Kidney epithelial cell (primary cell): ENCODE results near the gene CTNNA3. TPM values are rescaled to one million over a fixed set of nuclear protein-coding genes. Genes with fewer than 3 reads are reported as not detected.

Source experiments
- DNase-seq: peaks from one replicate; pipeline ENCODE4 v3.0.0-alpha.2; 2010; ENCODE audit warnings: low read depth
- H3K27me3 ChIP-seq: 2 replicates; pipeline ENCODE4 v1.6.0; 2011; ENCODE audit warnings: low read length; ENCODE audit not compliant: control insufficient read depth, insufficient read depth
- H3K36me3 ChIP-seq: 2 replicates; pipeline ENCODE4 v1.5.1; 2011; ENCODE audit warnings: low read length; ENCODE audit not compliant: control insufficient read depth, insufficient read depth
- H3K4me3 ChIP-seq: 2 replicates; pipeline ENCODE4 v1.5.1; 2011; ENCODE audit warnings: low read depth, mild to moderate bottlenecking, control low read depth, low read length
- CTCF ChIP-seq: IDR thresholded peaks from 2 replicates; pipeline ENCODE4 v1.5.1; 2011; ENCODE audit warnings: mild to moderate bottlenecking, moderate library complexity, low read length, control low read depth, inconsistent platforms; ENCODE audit not compliant: insufficient read depth, poor library complexity, severe bottlenecking
- total RNA-seq: library from RNA; depleted of rRNA; stranded (reverse); fragments of >200 nt; gene quantifications from 2 replicates; pipeline ENCODE4 v1.2.3, GENCODE V29; 2015

Gene CTNNA3
- total RNA-seq, 1 donor from 2014 or later: 0.79 TPM

DNA sequence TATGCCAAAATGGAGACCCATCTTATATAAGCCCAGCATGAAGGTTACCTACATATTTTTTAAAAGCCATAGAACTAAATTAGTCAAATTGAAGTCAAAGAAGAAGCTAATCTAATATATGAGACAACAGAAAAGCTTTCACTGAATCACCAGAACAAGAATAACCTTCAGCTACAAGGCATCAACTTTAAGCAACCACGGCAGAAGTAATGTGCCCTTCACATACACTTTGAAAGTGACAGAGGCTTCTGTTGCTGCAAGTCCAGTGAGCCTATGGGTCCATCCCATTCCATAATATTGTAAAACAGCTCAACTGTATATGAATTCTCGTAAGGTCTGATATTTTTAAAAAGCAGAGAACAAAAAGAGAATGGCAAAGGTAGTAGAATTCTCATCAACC, 36.5 kb downstream of the CTNNA3 start:
- Histone ChIP-seq H3K27me3 (no peaks in the 10 kb centered on the region), H3K36me3 (no peaks in the 10 kb centered on the region), H3K4me3 (no peak overlapping the region)
- TF ChIP-seq CTCF: no peak
- no peak for DNase-seq

DNA sequence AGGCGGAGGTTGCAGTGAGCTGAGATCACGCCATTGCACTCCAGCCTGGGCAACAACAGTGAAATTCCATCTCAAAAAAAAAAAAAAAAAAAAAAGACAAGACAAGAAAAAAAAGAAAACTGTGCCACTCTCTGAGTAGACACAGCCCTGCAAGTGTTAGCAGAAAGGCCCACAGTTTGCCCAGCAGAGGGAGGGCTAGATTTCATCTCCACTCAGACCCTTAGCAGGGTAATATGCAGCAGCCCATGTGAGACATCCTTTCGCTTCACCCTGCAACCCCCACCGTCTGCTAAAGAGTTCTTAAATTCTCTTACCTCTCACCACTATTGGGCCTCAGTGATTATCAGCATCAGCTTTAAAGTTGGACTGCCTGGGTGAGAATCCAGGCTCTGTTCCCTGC, 38.2 kb downstream of the CTNNA3 start:
- no peak for DNase-seq
- TF ChIP-seq CTCF: no peak
- H3K4me3 ChIP-seq: no peak overlapping the region
- H3K27me3 ChIP-seq: no peaks in the 10 kb centered on the region
- H3K36me3 ChIP-seq: no peaks in the 10 kb centered on the region

GRCh38 chr10:67650558-67650957, 45.4 kb downstream of the CTNNA3 start:
- no peak for DNase-seq
- no peak for TF ChIP-seq CTCF
- no peaks in the 10 kb centered on the region for H3K36me3 ChIP-seq
- H3K27me3 ChIP-seq: no peaks in the 10 kb centered on the region
- H3K4me3 ChIP-seq: no peak overlapping the region

DNA sequence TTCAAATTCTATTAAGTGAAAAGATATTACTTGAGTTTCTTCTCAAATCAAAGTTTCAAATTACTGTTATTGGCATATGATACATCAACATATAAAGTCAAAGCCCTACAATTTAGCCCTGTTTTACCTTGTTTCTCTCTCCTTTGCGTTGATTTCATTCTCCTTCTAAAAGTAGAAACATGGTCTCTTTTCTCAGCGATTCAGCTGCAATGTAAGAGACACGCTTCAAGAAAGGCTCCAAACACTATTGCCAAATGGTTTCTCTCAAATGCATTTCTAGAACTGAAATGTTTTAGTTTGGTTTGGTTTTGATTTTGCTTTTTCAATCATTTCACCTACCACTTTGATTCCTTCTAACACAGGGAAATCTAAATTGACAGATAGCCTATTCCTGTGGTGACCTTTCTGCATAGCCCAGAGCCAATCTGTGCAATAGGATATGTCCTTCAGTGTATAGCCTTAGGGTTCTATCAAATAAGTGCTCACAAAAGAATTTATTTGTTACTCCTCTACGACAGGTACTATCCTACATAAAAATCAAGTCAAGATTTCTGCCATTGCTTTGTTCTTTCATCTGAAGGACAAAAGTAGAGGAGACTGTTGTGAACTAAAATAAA, 47.3 kb downstream of the CTNNA3 start:
- DNase-seq: no peak
- no peak overlapping the region for H3K4me3 ChIP-seq
- no peak for TF ChIP-seq CTCF
- H3K36me3 ChIP-seq: no peaks in the 10 kb centered on the region
- H3K27me3 ChIP-seq: no peaks in the 10 kb centered on the region

GRCh38 chr10:67630904-67631303, 65.1 kb downstream of the CTNNA3 start:
- no peak for TF ChIP-seq CTCF
- no peak for DNase-seq
- H3K27me3 ChIP-seq: no peaks in the 10 kb centered on the region

DNA sequence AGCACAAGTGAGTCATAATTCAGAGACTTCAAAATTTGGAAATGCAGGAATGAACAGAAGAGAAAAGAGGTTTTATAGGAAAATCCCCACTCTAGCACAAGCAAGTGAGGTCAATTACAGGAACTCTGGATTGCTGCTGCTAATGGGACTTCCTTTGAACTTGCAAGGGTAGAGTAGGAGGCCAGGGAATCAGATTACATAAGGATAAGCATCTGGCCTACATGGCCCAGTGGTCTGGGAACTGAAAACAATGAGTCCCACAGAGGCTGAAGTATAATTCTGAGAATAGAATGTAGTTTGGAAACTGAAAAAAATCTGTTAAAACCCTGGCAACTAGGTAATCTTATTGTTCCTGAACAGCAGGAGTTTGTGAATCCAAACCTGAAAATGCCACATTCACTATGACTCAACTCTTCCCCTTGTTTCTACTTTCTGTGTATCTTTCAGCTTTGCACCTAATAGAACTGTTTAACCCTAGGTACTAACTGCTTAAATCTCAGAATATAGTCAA, 66.5 kb downstream of the CTNNA3 start:
- Histone ChIP-seq H3K4me3 (no peak overlapping the region), H3K27me3 (no peaks in the 10 kb centered on the region), H3K36me3 (no peaks in the 10 kb centered on the region)
- peak; percentile 81 for DNase-seq
- no peak for TF ChIP-seq CTCF

More at GRCh38 chr10:67630904-67631303, 65.1 kb downstream of the CTNNA3 start:
- H3K36me3 ChIP-seq: no peaks in the 10 kb centered on the region
- H3K4me3 ChIP-seq: no peak overlapping the region
